HT-29 (cell line): ENCODE data around the gene GRAMD4. TPM values are rescaled to one million over a fixed set of nuclear protein-coding genes. Genes with fewer than 3 reads are reported as not detected.
A peak's percentile ranks its signal among the peaks of the same experiment; 100 is the strongest.

Experiments
- DNase-seq: peaks from one replicate; pipeline ENCODE4 v3.0.0-alpha.2; 2015; ENCODE audit warnings: low spot score
- total RNA-seq: library from RNA; depleted of rRNA; stranded (reverse); fragments of >200 nt; shearing (Covaris generic); gene quantifications from 2 replicates; pipeline ENCODE4 v1.2.3, GENCODE V29; 2014

Gene GRAMD4
- total RNA-seq, 1 experiment from 2014 or later: 22.5 TPM

DNA sequence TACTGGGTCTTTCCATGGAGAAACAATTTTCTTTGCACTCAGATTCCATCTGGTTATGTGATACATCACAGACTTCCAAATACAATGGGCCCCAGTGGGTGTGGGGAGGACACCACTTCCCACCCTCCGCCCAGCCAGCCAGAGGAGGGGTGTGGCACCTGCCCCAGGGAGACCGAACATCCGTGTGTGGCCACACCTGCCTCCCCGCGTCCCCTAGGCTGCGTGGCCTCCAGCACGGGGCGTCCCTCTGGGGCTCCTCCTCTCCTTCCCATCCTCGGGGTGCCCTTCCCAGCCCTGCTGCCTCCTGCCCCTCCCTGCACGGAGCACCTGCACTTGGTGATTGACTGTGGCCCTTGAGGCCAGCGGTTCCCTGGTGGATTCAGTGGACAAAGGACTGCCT lies 68.8 kb downstream of the GRAMD4 start:
- DNase-seq: no peak

- no peak for DNase-seq
These were observed 70.0 kb downstream of the GRAMD4 start for GRCh38 chr22:46690146-46690545.

DNA sequence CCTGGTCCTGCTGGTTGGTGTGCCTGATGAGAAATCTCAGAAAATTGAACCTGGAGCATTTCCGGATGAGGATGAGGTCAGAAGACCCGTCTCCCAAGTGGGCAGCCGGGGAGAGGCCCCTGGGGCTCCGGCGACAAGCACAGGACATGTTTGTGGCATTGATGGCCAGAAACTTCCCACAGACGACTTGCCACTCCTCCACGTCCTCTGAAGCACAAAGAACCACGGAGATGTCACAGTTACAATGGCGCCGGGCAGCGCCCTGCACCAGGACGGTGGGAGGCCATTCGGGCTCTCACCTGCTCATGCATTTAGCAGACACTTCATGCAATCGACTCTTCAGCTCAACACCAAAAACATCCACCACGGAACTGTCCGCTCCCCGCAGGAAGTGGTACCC lies 71.4 kb downstream of the GRAMD4 start:
- DNase-seq: no peak

GRCh38 chr22:46693634-46694415 lies 73.6 kb downstream of the GRAMD4 start:
- DNase-seq: no peak

GRCh38 chr22:46694416-46695170 lies 74.4 kb downstream of the GRAMD4 start:
- no peak for DNase-seq

GRCh38 chr22:46695346-46696228 lies 75.4 kb downstream of the GRAMD4 start:
- DNase-seq: peak; percentile 15

DNA sequence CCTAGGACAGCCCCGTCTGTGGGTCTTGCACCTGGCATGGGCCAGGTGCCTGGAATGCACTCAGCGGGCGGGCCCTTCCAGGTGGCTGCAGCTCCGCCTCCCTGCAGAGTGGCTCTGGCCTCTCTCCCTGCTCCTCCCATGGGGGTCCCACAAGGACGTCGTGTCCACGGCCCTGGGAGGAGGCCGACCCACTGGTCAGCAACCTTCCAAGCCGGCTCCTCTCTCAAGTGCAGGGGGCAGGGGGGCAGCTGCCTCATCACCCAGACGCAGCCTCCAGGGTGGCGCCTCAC lies 76.0 kb downstream of the GRAMD4 start:
- DNase-seq: no peak

DNA sequence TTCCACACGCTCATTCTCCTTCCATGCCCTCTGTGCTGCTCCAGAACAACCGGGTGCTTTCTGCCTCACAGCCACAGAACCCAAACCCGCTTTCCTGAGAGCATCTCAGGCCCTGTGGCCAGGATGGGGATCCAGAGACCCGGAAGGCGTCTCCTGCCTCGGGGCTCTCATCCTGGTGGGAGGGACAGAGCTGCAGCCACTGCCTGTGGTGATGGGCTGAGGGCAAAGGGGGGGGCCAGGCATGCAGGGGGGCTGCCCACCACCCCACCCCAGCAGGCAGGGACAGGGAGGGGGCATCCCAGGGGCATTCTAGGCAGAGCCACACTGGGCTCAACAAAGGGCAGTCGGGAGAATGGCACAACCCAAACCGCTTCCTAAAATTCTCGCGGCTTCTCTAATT lies 76.4 kb downstream of the GRAMD4 start:
- DNase-seq: no peak

DNA sequence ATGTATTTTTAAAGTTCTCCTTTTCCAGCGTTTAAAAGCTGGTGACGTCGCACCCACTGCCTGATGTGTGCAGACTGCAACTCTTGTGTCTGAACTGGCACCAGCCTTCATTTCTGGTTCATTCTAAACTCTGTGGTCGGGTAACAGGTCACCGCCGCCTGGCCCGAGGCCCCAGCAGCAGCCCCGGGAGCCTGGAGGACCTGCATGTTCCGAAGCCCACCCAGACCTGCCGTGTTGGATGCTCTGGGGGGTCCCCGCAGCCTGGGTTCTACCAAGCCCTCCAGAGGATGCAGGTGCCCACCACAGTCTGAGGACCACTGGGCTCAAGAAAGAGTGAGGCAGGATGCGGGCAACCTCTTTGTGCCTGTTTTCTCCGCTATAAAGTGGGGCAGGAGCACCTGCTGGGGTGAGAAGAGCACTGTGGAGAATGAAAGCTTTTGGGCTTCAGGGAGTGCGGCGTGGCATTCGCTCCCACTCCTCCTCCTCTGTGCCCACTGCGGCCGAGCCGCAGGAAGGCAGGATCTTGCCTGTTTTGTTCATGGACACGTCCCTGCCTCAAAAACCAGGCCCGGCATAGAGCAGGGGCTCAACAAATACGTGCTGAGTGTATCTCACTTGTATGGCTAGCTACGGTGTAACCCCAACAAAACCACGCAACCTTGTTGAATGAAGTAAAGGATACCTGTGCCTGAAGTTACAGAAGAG lies 77.8 kb downstream of the GRAMD4 start:
- DNase-seq: no peak

DNA sequence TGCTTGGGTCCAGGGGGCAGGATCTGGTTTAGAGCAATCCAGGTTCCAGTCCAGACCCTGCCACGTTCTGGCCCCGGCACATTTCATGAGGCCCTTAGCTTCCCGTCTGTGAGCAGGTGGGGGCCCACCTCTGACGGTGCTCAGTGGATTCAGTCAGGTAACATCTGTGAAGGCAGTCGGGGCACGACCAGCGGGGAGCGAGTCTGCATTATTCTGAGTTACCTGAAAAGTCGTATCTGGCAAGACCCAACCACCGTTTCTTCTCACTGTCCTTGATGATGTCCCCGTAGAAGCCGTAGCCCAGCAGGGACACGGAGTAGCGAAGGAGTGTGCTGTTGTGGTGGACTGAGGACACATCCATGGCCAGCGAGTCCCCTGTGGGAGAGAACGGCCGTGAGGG lies 78.9 kb downstream of the GRAMD4 start:
- no peak for DNase-seq

- DNase-seq: no peak
These were observed 81.1 kb downstream of the GRAMD4 start for GRCh38 chr22:46701262-46701661.

GRCh38 chr22:46703171-46703995 lies 83.2 kb downstream of the GRAMD4 start:
- DNase-seq: no peak

DNA sequence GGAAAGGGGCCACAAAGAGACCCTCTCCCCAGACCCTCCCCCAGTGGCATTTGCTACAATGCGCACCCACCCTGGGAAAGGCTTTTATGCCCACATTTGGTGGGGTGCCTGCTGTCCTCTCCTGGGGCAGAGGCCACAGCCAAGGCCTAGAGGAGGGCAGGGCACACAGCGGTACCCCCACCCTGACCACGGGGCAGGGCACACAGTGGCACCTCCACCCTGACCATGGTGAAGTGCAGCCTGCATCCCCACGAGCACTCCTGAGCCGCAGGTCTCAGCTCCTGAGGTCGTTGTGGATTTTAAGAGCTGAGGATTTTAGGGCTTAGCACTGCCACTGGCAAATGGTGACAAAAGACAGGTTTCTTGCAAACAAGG lies 83.8 kb downstream of the GRAMD4 start:
- no peak for DNase-seq

GRCh38 chr22:46706060-46706459 lies 85.9 kb downstream of the GRAMD4 start:
- no peak for DNase-seq

GRCh38 chr22:46707305-46707704 lies 87.1 kb downstream of the GRAMD4 start:
- DNase-seq: no peak

GRCh38 chr22:46707827-46708570 lies 87.8 kb downstream of the GRAMD4 start:
- no peak for DNase-seq

GRCh38 chr22:46708766-46709330 lies 88.7 kb downstream of the GRAMD4 start:
- DNase-seq: no peak

- DNase-seq: no peak
These were observed 90.6 kb downstream of the GRAMD4 start for GRCh38 chr22:46710806-46711205.

- DNase-seq: no peak
These were observed 92.1 kb downstream of the GRAMD4 start for GRCh38 chr22:46712288-46712687.

GRCh38 chr22:46714550-46714949 lies 94.4 kb downstream of the GRAMD4 start:
- no peak for DNase-seq
